GM18511 (cell line): ENCODE data around the gene URB1.
"Not testable (repeated sequence)": the region's sequence is repeated elsewhere in the genome, so short reads cannot be mapped to it uniquely, and the experiment has no call there.

ENCODE experiments used
- ATAC-seq: cut with Tn5 transposase; IDR thresholded peaks from one replicate; pipeline ENCODE4 v1.9.1; 2021; ENCODE audit warnings: mild to moderate bottlenecking, moderate library complexity; ENCODE audit not compliant: unreplicated experiment

Gene URB1

DNA sequence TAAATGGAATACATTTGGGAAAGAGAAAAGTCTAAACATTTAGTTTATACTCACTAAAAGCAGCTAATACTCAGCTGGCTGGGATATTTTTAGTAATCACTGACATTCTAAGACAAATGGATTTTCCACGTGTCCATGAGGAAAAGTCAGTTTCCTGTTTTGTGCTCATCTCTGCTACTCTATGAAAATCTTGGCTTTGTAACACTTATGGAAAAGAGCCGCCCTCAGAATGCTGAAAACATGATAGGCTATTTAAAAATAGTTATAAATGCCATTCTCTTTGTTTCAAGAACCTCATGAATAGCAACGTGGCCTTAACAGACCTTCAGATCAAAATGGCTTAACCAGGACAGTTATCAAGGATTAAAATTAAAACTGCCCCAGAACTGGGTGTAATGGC is 64.2 kb downstream of the URB1 start:
- no peak for ATAC-seq

- ATAC-seq = no peak
Observed at GRCh38 chr21:32325706-32326105, 67.1 kb downstream of the URB1 start.

GRCh38 chr21:32322676-32323075 is 70.1 kb downstream of the URB1 start:
- ATAC-seq = no peak

DNA sequence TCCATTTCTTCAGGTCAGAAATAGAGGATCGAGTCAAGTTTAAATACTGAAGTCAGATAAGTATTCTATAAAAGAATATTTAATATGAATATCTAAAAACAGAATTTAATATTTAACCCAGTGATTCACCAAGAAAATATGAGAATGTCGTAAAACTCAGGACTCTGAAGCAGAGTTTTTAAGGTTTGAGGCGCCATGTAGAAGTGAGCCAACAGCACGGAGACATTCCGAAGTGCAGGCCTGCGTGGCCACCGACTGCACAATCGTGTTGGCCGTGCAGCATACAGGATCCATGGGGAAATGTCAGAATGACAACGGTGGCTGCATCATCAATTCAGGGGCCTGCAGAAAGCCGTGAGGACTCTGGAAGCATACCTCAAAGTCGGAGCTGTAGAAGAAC is 70.7 kb downstream of the URB1 start:
- ATAC-seq = no peak

DNA sequence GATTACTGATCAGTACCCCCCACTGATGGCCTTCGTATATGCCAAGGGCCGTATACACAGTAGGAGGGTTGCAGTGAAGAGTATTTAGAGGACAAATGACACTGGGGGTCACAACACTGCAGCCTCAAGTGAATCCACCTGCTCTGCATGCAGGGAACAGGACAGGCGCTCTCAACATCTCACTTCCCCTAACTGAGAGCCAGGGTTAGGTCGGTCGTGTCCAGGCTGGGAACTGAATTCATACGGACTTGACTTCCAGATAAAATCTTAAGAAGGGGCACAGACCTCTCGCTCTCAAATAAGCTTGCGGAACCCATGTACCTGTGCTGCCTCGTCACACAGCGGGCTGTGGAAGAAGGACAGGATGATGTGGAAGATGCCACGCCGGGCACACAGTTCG is 71.3 kb downstream of the URB1 start:
- no peak for ATAC-seq

DNA sequence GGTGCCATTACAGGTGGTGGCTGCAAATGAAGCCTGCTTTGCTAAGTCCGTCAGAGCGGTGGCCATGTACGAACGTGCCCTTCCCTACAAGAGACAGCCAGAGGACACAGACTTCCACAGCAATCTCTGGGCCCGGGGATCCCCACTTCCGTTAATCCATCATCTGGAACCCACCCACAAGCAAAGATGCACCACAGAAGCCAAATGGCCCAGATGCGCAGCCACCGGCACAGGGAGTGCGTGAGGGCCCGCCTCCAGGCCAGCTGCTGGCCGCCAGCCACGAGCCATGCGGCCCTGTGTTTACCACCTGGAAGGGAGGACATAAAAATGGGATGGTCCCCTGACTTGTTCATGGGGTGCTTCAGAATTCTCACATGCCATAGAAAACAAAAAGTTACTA is 72.1 kb downstream of the URB1 start:
- ATAC-seq = no peak

GRCh38 chr21:32320059-32320458 is 72.8 kb downstream of the URB1 start:
- ATAC-seq = no peak

DNA sequence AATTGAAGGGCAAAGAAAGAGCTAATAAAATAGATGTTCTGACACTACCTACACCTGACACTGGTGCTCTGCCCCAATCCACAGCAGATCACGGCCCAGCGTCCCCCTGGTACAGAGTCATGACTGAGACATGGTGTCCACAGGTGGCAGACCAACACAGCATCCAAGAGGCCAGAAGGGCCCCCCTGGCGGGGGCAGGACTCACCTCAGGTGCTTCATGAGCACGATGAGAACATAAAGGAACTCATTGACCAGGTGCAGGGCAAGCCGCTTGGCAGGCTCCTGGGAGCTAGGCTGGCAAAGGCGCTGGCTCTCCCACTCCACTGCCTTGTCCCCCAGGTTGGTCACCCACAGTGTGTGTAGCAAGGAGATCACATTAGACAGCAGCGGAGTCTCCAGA is 73.8 kb downstream of the URB1 start:
- ATAC-seq = no peak

- ATAC-seq = no peak
Observed at GRCh38 chr21:32317726-32318125, 75.1 kb downstream of the URB1 start.

GRCh38 chr21:32316361-32317215 is 76.2 kb downstream of the URB1 start:
- ATAC-seq = no peak

DNA sequence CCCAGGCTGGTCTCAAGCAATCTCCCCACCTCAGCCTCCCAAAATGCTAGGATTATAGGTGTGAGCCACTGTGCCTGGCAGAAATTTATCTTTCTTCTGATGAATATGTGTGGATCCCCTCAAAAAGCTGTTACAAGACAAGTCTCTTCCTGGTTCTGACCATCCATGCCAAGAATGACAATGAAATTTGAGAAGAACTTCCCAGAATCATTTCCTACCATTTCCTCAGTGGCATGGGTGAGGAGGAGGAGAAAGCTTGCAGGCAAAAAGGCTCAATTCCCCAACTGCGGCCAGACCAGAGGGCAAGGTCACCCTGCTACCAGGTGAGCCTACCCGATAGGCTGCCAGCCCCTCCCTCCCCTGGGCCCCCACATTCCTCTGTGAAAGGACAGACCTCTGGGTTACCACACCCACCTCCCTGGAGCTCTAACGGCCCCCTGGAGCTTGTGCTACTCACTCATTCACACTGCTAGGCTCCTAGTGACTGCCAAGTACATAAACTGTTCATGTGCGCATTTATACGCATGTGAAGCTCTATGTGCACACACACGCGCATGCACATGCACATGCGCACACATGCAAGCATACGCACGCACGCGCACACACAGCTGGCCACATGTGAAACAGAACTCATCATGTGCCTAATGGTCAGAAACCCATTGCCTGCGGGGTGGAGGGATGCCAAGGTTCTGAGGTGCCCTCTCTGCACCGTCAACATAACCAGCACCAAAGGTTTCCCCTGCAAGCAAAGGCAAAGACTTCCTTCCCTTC is 77.1 kb downstream of the URB1 start:
- ATAC-seq = no peak

DNA sequence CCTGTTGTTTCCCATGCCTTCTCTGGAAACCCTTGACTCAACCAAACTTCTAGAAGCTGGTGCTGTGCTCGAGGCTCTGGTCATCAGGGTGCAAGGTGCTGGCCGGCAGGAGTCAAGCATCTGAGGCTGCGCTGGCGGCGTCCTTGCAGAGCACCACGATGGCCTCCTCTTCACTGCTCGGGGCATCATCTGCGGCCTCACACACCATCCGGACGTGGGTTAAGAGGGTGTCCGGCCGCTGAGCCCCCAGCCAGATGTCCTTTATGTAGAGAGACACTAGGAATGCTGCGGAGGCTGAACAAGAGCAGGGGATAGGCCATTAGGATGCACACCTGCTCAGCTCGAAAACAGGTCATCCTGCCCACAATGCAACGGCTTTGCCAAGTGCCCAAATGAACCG is 78.0 kb downstream of the URB1 start:
- ATAC-seq = no peak

GRCh38 chr21:32312976-32313375 is 79.8 kb downstream of the URB1 start:
- ATAC-seq = no peak

- ATAC-seq = no peak
Observed at GRCh38 chr21:32312326-32312725, 80.5 kb downstream of the URB1 start.

GRCh38 chr21:32311621-32312020 is 81.2 kb downstream of the URB1 start:
- ATAC-seq = no peak

- ATAC-seq = not testable (repeated sequence)
Observed at GRCh38 chr21:32310976-32311375, 81.8 kb downstream of the URB1 start.

DNA sequence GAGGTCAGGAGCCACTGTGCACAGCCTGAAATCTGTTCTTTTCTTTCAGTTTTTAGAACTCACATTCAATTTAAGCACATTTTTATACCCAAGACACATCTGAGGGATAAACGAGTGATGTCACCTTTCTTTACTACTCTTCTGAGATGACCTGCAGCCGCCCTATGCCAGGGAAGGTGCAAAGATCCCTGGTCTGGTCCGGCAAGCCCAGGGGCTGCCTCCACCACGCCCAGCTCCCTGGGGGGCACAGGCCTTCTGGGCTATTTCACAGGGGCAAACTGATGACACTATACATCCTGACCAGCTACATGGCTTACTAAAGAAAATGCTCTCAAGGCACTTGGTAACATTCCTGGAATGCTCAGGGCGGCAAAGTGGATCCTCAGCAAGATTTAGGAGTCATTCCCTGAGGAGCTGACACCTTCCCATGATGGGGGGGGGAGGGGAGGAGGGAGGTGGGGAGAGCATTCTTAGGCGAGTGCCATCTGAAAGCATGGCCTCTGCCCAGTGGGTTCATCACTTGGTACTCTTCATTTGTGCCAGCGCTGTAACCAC is 82.8 kb downstream of the URB1 start:
- no peak for ATAC-seq

GRCh38 chr21:32308696-32309095 is 84.1 kb downstream of the URB1 start:
- no peak for ATAC-seq

DNA sequence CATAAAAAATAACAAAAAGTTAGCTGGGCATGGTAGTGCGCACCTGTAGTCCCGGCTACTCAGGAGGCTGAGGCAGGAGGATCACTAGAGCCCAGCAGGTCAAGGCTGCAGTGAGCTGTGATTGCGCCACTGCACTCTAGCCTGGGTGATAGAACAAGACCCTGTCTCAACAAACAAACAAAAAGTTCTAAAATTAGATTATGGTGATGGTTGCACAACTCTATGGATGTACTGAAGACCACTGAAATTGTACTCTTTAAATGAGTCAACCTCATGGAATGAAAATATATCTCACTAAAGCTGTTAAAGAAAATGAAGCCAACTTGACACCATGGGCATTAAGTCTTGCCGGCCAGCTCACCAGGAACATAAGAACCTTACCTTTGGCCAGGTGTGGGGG is 85.1 kb downstream of the URB1 start:
- ATAC-seq = no peak

DNA sequence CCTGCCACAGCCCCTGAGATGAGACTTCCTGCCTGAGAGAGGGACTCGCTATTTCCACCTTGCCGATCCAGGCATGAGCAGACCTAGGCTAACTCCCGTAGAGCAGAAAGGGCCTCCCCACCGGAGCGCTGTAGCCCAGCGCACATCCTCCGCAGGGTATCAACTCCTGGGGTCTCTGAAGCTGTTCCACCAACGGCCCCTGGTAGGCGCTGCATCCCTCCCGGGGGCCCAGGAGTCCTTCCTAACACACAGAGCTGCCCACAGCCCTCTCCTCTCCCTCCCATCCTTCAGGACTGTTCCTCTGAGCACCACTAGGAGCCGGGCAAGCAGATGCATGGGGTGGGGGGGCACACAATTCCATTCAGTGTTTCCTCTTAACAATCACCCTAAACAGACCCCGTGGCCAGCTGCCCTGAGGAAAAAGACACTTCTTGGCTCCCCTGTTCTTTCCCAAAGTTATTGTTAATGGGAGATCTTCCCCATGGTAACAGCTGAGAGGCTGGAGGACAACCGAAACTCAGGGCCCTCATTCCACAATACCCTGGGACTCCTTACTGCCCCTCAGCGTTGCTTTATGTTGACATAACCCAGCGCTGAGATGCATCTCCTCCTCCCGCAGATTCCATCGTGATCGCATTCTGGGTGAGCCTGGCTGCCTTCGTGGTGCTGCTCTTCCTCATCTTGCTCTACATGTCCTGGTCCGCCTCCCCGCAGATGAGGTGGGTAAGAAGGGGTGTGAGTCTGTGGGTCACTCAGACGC is 86.6 kb downstream of the URB1 start:
- ATAC-seq = no peak

DNA sequence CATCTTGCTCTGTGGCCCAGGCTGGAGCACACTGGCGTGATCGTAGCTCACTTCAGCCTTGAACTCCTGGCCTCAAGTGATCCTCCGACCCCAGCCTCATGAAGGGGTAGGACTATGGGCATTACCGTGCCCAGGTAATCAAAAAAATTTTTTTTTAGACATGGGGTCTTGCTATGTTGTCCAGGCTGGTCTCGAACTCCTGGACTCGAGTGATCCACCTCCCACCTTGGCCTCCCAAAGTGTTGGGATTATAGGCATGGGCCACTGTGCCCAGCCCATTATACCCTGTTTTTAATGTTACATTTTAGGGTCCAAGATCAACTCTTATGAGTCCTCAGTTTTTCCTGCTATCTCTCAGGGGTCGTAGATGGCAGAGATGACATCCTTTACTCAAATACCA is 87.8 kb downstream of the URB1 start:
- ATAC-seq = no peak
